ENCODE data around the gene SNX13.

Gene SNX13

DNA sequence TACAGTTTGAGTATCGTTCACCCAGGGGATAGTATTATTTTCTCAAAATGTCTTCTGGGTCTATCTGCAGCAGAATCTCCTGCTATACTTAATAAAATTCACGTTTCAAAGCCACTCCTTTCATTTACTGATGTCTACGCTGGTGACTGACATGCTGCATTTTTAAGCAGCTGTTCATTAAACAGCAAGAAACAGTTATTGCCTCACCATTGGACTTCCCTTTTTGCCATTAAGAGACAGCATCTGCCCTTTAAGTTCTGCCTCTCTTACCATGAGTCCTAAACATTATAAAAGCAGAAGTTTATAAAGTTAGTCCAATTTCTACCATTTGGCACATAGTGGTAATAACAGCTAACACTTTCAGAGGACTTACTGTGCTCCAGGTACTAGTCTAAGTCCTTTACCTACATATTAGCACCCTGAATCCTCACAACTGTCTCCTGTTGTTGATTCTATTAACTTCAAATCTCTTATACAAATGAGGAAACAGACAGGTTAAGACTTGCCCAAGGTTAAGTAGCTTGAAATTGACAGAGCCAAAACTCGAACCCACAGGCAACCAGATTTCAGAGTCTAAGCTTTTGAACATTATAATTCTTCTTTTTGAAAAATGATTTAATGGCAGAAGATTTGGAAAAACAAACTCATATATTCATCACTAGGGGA, 169.5 kb downstream of the SNX13 start:
- TF ChIP-seq EZH2 (IDR thresholded peaks at IDR 0.05; ENCODE audit: borderline replicate concordance, low read length), result no peak
- TF ChIP-seq, protein P1, sequence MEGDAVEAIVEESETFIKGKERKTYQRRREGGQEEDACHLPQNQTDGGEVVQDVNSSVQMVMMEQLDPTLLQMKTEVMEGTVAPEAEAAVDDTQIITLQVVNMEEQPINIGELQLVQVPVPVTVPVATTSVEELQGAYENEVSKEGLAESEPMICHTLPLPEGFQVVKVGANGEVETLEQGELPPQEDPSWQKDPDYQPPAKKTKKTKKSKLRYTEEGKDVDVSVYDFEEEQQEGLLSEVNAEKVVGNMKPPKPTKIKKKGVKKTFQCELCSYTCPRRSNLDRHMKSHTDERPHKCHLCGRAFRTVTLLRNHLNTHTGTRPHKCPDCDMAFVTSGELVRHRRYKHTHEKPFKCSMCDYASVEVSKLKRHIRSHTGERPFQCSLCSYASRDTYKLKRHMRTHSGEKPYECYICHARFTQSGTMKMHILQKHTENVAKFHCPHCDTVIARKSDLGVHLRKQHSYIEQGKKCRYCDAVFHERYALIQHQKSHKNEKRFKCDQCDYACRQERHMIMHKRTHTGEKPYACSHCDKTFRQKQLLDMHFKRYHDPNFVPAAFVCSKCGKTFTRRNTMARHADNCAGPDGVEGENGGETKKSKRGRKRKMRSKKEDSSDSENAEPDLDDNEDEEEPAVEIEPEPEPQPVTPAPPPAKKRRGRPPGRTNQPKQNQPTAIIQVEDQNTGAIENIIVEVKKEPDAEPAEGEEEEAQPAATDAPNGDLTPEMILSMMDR (IDR thresholded peaks at IDR 0.05; ENCODE audit: low read length), result no peak
- Histone ChIP-seq H3K9ac (ENCODE audit: low read length) (no peak overlapping the region), H3K79me2 (ENCODE audit: insufficient read depth, low read length) (no peaks in the 10 kb centered on the region), H3K9me3 (ENCODE audit: low read length) (no peaks in the 10 kb centered on the region), H3F3A (ENCODE audit: insufficient read depth, low read length) (no peaks in the 10 kb centered on the region), H3K27ac (ENCODE audit: low read depth, low read length, poor library complexity, severe bottlenecking) (no peak overlapping the region), H3K9me2 (ENCODE audit: low read depth, low read length) (no peaks in the 10 kb centered on the region), H2AFZ (ENCODE audit: low read length) (no peak overlapping the region), H3K36me3 (ENCODE audit: insufficient read depth, low read length) (no peaks in the 10 kb centered on the region), H3K4me1 (ENCODE audit: insufficient read depth, low read length, severe bottlenecking) (no peaks in the 10 kb centered on the region), H4K20me1 (ENCODE audit: insufficient read depth, low read length) (no peaks in the 10 kb centered on the region), H3K4me3 (ENCODE audit: low read depth, low read length, poor library complexity, severe bottlenecking) (no peak overlapping the region), H3K4me2 (ENCODE audit: low read length) (no peak overlapping the region), H3K27me3 (ENCODE audit: insufficient read depth, low read length) (no peaks in the 10 kb centered on the region)

DNA sequence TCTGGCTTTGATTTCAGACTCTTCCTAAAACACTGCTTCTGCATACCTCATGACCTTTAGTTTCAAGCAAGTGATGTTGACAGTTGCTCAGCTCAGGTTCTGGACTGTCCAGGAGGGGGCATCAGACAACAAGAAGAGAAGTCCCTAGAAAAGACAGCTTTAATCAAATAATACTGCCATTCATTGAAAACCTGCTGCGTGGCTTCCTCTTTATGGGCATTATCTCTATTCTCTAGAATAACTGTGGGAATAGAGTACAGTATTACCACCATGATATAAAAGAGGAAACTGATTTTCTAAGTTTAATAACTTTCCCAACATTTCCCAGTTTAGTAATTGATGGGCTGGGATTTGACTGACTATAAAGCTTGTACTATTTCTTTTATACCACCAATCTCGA, 170.4 kb downstream of the SNX13 start:
- Histone ChIP-seq H3K36me3 (ENCODE audit: insufficient read depth, low read length) (no peaks in the 10 kb centered on the region), H2AFZ (ENCODE audit: low read length) (no peak overlapping the region), H3K4me2 (ENCODE audit: low read length) (no peak overlapping the region), H3K9ac (ENCODE audit: low read length) (no peak overlapping the region), H3K9me2 (ENCODE audit: low read depth, low read length) (no peaks in the 10 kb centered on the region), H3K27me3 (ENCODE audit: insufficient read depth, low read length) (no peaks in the 10 kb centered on the region), H3K79me2 (ENCODE audit: insufficient read depth, low read length) (no peaks in the 10 kb centered on the region), H3K27ac (ENCODE audit: low read depth, low read length, poor library complexity, severe bottlenecking) (no peak overlapping the region), H3F3A (ENCODE audit: insufficient read depth, low read length) (no peaks in the 10 kb centered on the region), H3K4me3 (ENCODE audit: low read depth, low read length, poor library complexity, severe bottlenecking) (no peak overlapping the region), H3K4me1 (ENCODE audit: insufficient read depth, low read length, severe bottlenecking) (no peaks in the 10 kb centered on the region), H4K20me1 (ENCODE audit: insufficient read depth, low read length) (no peaks in the 10 kb centered on the region), H3K9me3 (ENCODE audit: low read length) (no peaks in the 10 kb centered on the region)
- TF ChIP-seq, protein P1 (IDR thresholded peaks at IDR 0.05; ENCODE audit: low read length), result peak; percentile 97
- no peak for TF ChIP-seq EZH2 (IDR thresholded peaks at IDR 0.05; ENCODE audit: borderline replicate concordance, low read length)

DNA sequence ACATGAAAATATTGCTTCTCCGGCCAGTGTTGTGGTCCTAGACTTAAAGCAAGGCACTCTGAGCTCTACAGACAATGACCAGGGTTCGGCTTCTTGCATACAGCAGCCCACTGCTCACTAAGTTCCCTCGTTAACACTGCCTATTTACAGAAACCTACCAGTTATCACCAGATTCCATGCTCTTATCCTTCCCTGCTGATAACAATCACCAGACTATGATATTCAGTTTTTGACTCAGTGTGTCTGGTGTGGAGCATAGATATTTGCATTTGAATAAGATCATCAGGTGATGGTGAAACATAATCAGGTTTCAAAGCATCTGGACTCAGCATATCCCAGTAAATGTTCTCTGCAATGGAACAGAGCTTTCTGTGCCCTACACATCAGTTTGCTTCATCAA, 182.3 kb downstream of the SNX13 start:
- H4K20me1 ChIP-seq (ENCODE audit: insufficient read depth, low read length), result no peaks in the 10 kb centered on the region
- no peaks in the 10 kb centered on the region for H3K9me2 ChIP-seq (ENCODE audit: low read depth, low read length)
- no peaks in the 10 kb centered on the region for H3K36me3 ChIP-seq (ENCODE audit: insufficient read depth, low read length)
- H3K27me3 ChIP-seq (ENCODE audit: insufficient read depth, low read length), result no peaks in the 10 kb centered on the region
- H2AFZ ChIP-seq (ENCODE audit: low read length), result no peak overlapping the region
- H3K4me2 ChIP-seq (ENCODE audit: low read length), result no peak overlapping the region
- H3K4me3 ChIP-seq (ENCODE audit: low read depth, low read length, poor library complexity, severe bottlenecking), result no peak overlapping the region
- TF ChIP-seq, protein P1 (IDR thresholded peaks at IDR 0.05; ENCODE audit: low read length), result no peak
- TF ChIP-seq EZH2 (IDR thresholded peaks at IDR 0.05; ENCODE audit: borderline replicate concordance, low read length), result no peak
- no peak overlapping the region for H3K27ac ChIP-seq (ENCODE audit: low read depth, low read length, poor library complexity, severe bottlenecking)
- no peaks in the 10 kb centered on the region for H3K9me3 ChIP-seq (ENCODE audit: low read length)
- H3F3A ChIP-seq (ENCODE audit: insufficient read depth, low read length), result no peaks in the 10 kb centered on the region
- H3K9ac ChIP-seq (ENCODE audit: low read length), result no peak overlapping the region
- no peaks in the 10 kb centered on the region for H3K79me2 ChIP-seq (ENCODE audit: insufficient read depth, low read length)
- no peaks in the 10 kb centered on the region for H3K4me1 ChIP-seq (ENCODE audit: insufficient read depth, low read length, severe bottlenecking)

Measured in OCI-LY1 (cell line).